Ramos (cell line): ENCODE data around the gene ALDH5A1.

Source experiments
- in situ Hi-C: fragments of 300-500 bp; cut with MboI; formaldehyde crosslinking; loops from one replicate; pipeline ENCODE4 v1.14.3; 2022; ENCODE audit warnings: low sequenced_read_pairs; ENCODE audit not compliant: unreplicated experiment

Gene ALDH5A1

GRCh38 chr6:24520929-24521546, 26.3 kb downstream of the ALDH5A1 start:
- in situ Hi-C loops: loop anchor here (25.0 kb wide), 1 partner anchor 866 kb away; no protein-coding TSS in a partner anchor

GRCh38 chr6:24522228-24523176, 27.7 kb downstream of the ALDH5A1 start:
- in situ Hi-C loops: loop anchor here (25.0 kb wide), 1 partner anchor 865 kb away; no protein-coding TSS in a partner anchor

GRCh38 chr6:24524329-24524728, 29.6 kb downstream of the ALDH5A1 start:
- in situ Hi-C loops: loop anchor here (25.0 kb wide), 1 partner anchor 863 kb away; no protein-coding TSS in a partner anchor

- in situ Hi-C loops: loop anchor here (25.0 kb wide), 1 partner anchor 862 kb away; no protein-coding TSS in a partner anchor
Measured at GRCh38 chr6:24524805-24525204, 30.0 kb downstream of the ALDH5A1 start.

GRCh38 chr6:24529985-24530384, 35.2 kb downstream of the ALDH5A1 start:
- in situ Hi-C loops: no loop called here

- in situ Hi-C loops: no loop called here
Measured at GRCh38 chr6:24534329-24534728, 39.6 kb downstream of the ALDH5A1 start.

GRCh38 chr6:24535210-24535609, 40.4 kb downstream of the ALDH5A1 start:
- in situ Hi-C loops: no loop called here

- in situ Hi-C loops: no loop called here
Measured at GRCh38 chr6:24536466-24536865, 41.7 kb downstream of the ALDH5A1 start.

- in situ Hi-C loops: no loop called here
Measured at GRCh38 chr6:24537082-24537699, 42.4 kb downstream of the ALDH5A1 start.

GRCh38 chr6:24537771-24538385, 43.1 kb downstream of the ALDH5A1 start:
- in situ Hi-C loops: no loop called here

- in situ Hi-C loops: no loop called here
Measured at GRCh38 chr6:24539416-24539815, 44.6 kb downstream of the ALDH5A1 start.

GRCh38 chr6:24540197-24540596, 45.4 kb downstream of the ALDH5A1 start:
- in situ Hi-C loops: no loop called here

- in situ Hi-C loops: no loop called here
Measured at GRCh38 chr6:24543683-24544082, 48.9 kb downstream of the ALDH5A1 start.

- in situ Hi-C loops: no loop called here
Measured at GRCh38 chr6:24545183-24545582, 50.4 kb downstream of the ALDH5A1 start.

GRCh38 chr6:24545691-24546090, 50.9 kb downstream of the ALDH5A1 start:
- in situ Hi-C loops: no loop called here

- in situ Hi-C loops: no loop called here
Measured at GRCh38 chr6:24546439-24546838, 51.7 kb downstream of the ALDH5A1 start.

- in situ Hi-C loops: no loop called here
Measured at GRCh38 chr6:24547243-24547642, 52.5 kb downstream of the ALDH5A1 start.

- in situ Hi-C loops: no loop called here
Measured at GRCh38 chr6:24549158-24549557, 54.4 kb downstream of the ALDH5A1 start.

GRCh38 chr6:24549674-24550353, 55.0 kb downstream of the ALDH5A1 start:
- in situ Hi-C loops: no loop called here

- in situ Hi-C loops: no loop called here
Measured at GRCh38 chr6:24551139-24551538, 56.4 kb downstream of the ALDH5A1 start.
